Testis (tissue), 3 donors: ENCODE results near the gene TMEM213. TPM values are rescaled to one million over a fixed set of nuclear protein-coding genes. Genes with fewer than 3 reads are reported as not detected.

ENCODE experiments used
- DNase-seq: peaks from one replicate; pipeline ENCODE4 v3.0.0-alpha.2; 2019
- H3K27ac ChIP-seq, 2 donors: fragments of 200-600 bp; sonication (generic); one replicate each; pipeline ENCODE4 v1.5.1; 2019
- H3K27me3 ChIP-seq: fragments of 200-600 bp; sonication (generic); one replicate; pipeline ENCODE4 v1.5.1; 2019
- H3K36me3 ChIP-seq: fragments of 200-600 bp; sonication (generic); one replicate; pipeline ENCODE4 v1.5.1; 2017; ENCODE audit warnings: low read depth; ENCODE audit errors: missing control alignments
- H3K4me1 ChIP-seq: fragments of 200-600 bp; sonication (generic); one replicate; pipeline ENCODE4 v1.5.1; 2019
- H3K4me3 ChIP-seq, 2 donors: fragments of 200-600 bp; sonication (generic); one replicate each; pipeline ENCODE4 v1.5.1; 2017 to 2019
- H3K9me3 ChIP-seq: fragments of 200-600 bp; sonication (generic); one replicate; pipeline ENCODE4 v1.5.1; 2017
- CTCF ChIP-seq, 3 experiments: fragments of 450-650 bp in 2 of 3; fragments of 200-600 bp in 1 of 3; sonication (generic) in 1 of 3; IDR thresholded peaks; one replicate each; pipeline ENCODE4 v1.5.1; 2016 to 2019; ENCODE audit warnings: antibody characterized with exemption in 3 of 3, mild to moderate bottlenecking in 2 of 3, moderate library complexity in 1 of 3
- POLR2A ChIP-seq: fragments of 450-650 bp; IDR thresholded peaks from one replicate; pipeline ENCODE4 v1.6.1; 2017; ENCODE audit warnings: antibody characterized with exemption, mild to moderate bottlenecking, moderate library complexity
- WGBS, 2 donors: methylation state at CpG; one replicate each; pipeline ENCODE4 v1.1.5; 2018; 5-methylcytosine and 5-hydroxymethylcytosine counted together
- intact Hi-C: fragments of 100-400 bp; cut with DNase I; formaldehyde crosslinking; loops from one replicate; pipeline ENCODE4 v1.15.1; 2023; ENCODE audit warnings: low total_unique reads
- polyA plus RNA-seq: library from polyadenylated mRNA; stranded (reverse); fragments of 350-450 nt; fragmentation: Illumina TruSeq; extraction: RNeasy Lipid Tissue Mini Kit (QIAGEN cat#74804); gene quantifications from one replicate; pipeline ENCODE4 v1.2.3, GENCODE V29; 2014; ENCODE audit warnings: low read depth, low replicate concordance; ENCODE audit not compliant: insufficient read depth
- total RNA-seq, 2 donors: library from RNA; depleted of rRNA; stranded (reverse); fragments of >200 nt; gene quantifications; one replicate each; pipeline ENCODE4 v1.2.3, GENCODE V29; 2016

The TMEM213 gene
- total and polyA plus RNA-seq, 3 donors from 2014 or later: 0.09 to 0.31 TPM; not detected in 1

DNA sequence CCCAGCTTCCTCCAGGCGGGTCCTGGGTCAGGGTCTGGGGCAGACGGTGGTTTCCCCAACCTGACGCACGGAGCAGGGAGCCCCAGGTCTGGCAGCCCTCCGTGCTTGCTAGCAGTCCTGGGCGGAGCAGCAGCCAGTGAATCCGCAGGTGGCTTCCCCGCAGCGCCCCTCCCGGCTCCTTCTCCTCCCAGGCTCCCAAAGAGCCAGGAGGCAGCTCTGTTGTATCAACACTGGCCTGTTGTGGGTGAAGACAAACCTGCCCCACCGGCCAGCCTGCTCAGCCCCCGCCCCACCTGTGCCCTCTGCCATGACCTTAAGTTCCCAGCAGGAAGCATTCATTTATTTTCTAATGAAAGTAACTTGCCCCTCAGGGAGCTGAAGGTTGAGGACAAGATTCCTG lies 24.0 kb upstream of the TMEM213 start:
- no peak for DNase-seq
- Histone ChIP-seq H3K4me3 (no peak overlapping the region), H3K9me3 (no peaks in the 10 kb centered on the region), H3K27me3 (no peaks in the 10 kb centered on the region), H3K27ac (no peak overlapping the region), H3K36me3 (no peaks in the 10 kb centered on the region), H3K4me1 (no peaks in the 10 kb centered on the region)
- TF ChIP-seq CTCF (IDR thresholded peaks at IDR 0.05) (no peak), POLR2A (no peak)
- WGBS, 2 donors: 66 to 84% methylated on average over 3 to 12 of the region's 12 CpGs
- intact Hi-C loops: no loop called here

- WGBS, 2 donors: 75% methylated on average over 10 of the region's 10 CpGs
- TF ChIP-seq POLR2A (no peak), CTCF (IDR thresholded peaks at IDR 0.05) (no peak)
- Histone ChIP-seq H3K4me1 (no peaks in the 10 kb centered on the region), H3K27ac (no peak overlapping the region), H3K4me3 (no peak overlapping the region), H3K27me3 (no peaks in the 10 kb centered on the region), H3K36me3 (no peaks in the 10 kb centered on the region), H3K9me3 (no peaks in the 10 kb centered on the region)
- no peak for DNase-seq
- intact Hi-C loops: no loop called here
These were observed 21.5 kb upstream of the TMEM213 start for GRCh38 chr7:138776166-138776833.

- intact Hi-C loops: no loop called here
- no peaks in the 10 kb centered on the region for H3K4me1 ChIP-seq
- H3K9me3 ChIP-seq: no peaks in the 10 kb centered on the region
- no peaks in the 10 kb centered on the region for H3K27me3 ChIP-seq
- no peaks in the 10 kb centered on the region for H3K36me3 ChIP-seq
- TF ChIP-seq POLR2A: no peak
- no peak for TF ChIP-seq CTCF (IDR thresholded peaks at IDR 0.05)
- 77 to 79% methylated on average over 2 of the region's 2 CpGs for WGBS, 2 donors
- H3K4me3 ChIP-seq: no peak overlapping the region
- DNase-seq: no peak
- H3K27ac ChIP-seq: no peak overlapping the region
These were observed 16.8 kb upstream of the TMEM213 start for GRCh38 chr7:138781004-138781403.

DNA sequence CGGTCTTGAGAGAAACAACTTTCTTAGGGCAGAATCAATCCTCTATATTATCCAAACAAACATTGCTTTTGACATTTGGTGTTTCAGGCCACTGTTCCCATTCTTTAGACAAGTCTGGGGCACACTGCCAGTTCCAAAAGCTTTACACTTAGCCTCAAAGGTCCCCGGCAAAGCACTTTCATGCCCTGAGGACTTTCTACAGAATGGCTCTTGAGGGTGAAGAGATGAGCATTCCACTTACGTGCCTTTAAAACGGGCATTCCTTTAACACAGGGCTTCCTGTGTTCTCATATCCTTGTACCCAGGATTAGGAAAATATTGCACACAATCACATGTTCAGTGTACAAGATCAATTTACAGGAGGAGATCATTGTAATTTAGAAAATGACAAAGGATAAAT lies 13.1 kb upstream of the TMEM213 start:
- Histone ChIP-seq H3K4me1 (no peaks in the 10 kb centered on the region), H3K9me3 (no peaks in the 10 kb centered on the region), H3K4me3 (no peak overlapping the region), H3K27me3 (no peaks in the 10 kb centered on the region), H3K27ac (no peak overlapping the region), H3K36me3 (no peaks in the 10 kb centered on the region)
- no peak for TF ChIP-seq POLR2A
- TF ChIP-seq CTCF (IDR thresholded peaks at IDR 0.05): no peak
- intact Hi-C loops: no loop called here
- WGBS, 2 donors: 53 to 74% methylated on average over 4 of the region's 4 CpGs
- DNase-seq: no peak
